Smooth muscle cell (in vitro differentiated cells): Measurements from ENCODE around the gene HOXC10. TPM values are rescaled to one million over a fixed set of nuclear protein-coding genes. Genes with fewer than 3 reads are reported as not detected.

ENCODE experiments used
- DNase-seq: peaks from one replicate; lab custom pipeline; 2025; ENCODE audit not compliant: unreplicated experiment; lab: John Stamatoyannopoulos, UW
- H2AFZ ChIP-seq: fragments of 200-600 bp; sonication (generic); 2 replicates; pipeline ENCODE4 v1.6.0; 2016; ENCODE audit warnings: antibody characterized with exemption, low read depth, mild to moderate bottlenecking
- H3F3A ChIP-seq: fragments of 200-600 bp; sonication (generic); 2 replicates; pipeline ENCODE4 v1.6.0; 2017; ENCODE audit warnings: antibody characterized with exemption, low read depth
- H3K27ac ChIP-seq: fragments of 200-600 bp; sonication (generic); 2 replicates; pipeline ENCODE4 v1.5.1; 2016; ENCODE audit warnings: low read depth, mild to moderate bottlenecking
- H3K27me3 ChIP-seq: fragments of 200-600 bp; sonication (generic); 2 replicates; pipeline ENCODE4 v1.6.1; 2016; ENCODE audit warnings: low read depth, mild to moderate bottlenecking
- H3K36me3 ChIP-seq: fragments of 200-600 bp; sonication (generic); 2 replicates; pipeline ENCODE4 v1.5.1; 2016; ENCODE audit warnings: low read depth
- H3K4me1 ChIP-seq: fragments of 200-600 bp; sonication (generic); 2 replicates; pipeline ENCODE4 v1.5.1; 2016; ENCODE audit warnings: low read depth
- H3K4me2 ChIP-seq: fragments of 200-600 bp; sonication (generic); 2 replicates; pipeline ENCODE4 v1.6.0; 2016; ENCODE audit warnings: mild to moderate bottlenecking
- H3K4me3 ChIP-seq: fragments of 200-600 bp; sonication (generic); 2 replicates; pipeline ENCODE4 v1.5.1; 2016; ENCODE audit warnings: mild to moderate bottlenecking
- H3K79me2 ChIP-seq: fragments of 200-600 bp; sonication (generic); 2 replicates; pipeline ENCODE4 v1.6.0; 2016; ENCODE audit warnings: low read depth, mild to moderate bottlenecking
- H3K9ac ChIP-seq: fragments of 200-600 bp; sonication (generic); 2 replicates; pipeline ENCODE4 v1.6.0; 2016; ENCODE audit warnings: low read depth
- H3K9me3 ChIP-seq: fragments of 200-600 bp; sonication (generic); replicated peaks from 2 replicates; pipeline ENCODE4 v1.5.1; 2016; ENCODE audit warnings: low read depth
- H4K20me1 ChIP-seq: fragments of 200-600 bp; sonication (generic); 2 replicates; pipeline ENCODE4 v1.6.0; 2016; ENCODE audit warnings: low read depth
- WGBS: methylation state at CpG from one replicate; pipeline ENCODE4 v1.1.7; 2016; ENCODE audit warnings: low lambda C conversion rate; 5-methylcytosine and 5-hydroxymethylcytosine counted together
- polyA plus RNA-seq: library from polyadenylated mRNA; unstranded; fragments of >200 nt; fragmentation: Nextera tagmentation; extraction: Ambion mirVana; gene quantifications from 2 replicates; pipeline ENCODE4 v1.2.1, GENCODE V29; 2016
- total RNA-seq: library from RNA; depleted of rRNA; stranded (reverse); fragments of >200 nt; gene quantifications from 2 replicates; pipeline ENCODE4 v1.2.3, GENCODE V29; 2014
- TF ChIP-seq, protein P1 (sequence below): fragments of 200-600 bp; sonication (generic); IDR thresholded peaks from 2 replicates; pipeline ENCODE4 v1.5.1; 2017; ENCODE audit warnings: borderline replicate concordance, mild to moderate bottlenecking, antibody characterized with exemption; ENCODE audit not compliant: insufficient read depth, poor library complexity, severe bottlenecking

The HOXC10 gene
- total and polyA plus RNA-seq, 2 experiments from 2014 or later, result 0.66 TPM; not detected in 1

DNA sequence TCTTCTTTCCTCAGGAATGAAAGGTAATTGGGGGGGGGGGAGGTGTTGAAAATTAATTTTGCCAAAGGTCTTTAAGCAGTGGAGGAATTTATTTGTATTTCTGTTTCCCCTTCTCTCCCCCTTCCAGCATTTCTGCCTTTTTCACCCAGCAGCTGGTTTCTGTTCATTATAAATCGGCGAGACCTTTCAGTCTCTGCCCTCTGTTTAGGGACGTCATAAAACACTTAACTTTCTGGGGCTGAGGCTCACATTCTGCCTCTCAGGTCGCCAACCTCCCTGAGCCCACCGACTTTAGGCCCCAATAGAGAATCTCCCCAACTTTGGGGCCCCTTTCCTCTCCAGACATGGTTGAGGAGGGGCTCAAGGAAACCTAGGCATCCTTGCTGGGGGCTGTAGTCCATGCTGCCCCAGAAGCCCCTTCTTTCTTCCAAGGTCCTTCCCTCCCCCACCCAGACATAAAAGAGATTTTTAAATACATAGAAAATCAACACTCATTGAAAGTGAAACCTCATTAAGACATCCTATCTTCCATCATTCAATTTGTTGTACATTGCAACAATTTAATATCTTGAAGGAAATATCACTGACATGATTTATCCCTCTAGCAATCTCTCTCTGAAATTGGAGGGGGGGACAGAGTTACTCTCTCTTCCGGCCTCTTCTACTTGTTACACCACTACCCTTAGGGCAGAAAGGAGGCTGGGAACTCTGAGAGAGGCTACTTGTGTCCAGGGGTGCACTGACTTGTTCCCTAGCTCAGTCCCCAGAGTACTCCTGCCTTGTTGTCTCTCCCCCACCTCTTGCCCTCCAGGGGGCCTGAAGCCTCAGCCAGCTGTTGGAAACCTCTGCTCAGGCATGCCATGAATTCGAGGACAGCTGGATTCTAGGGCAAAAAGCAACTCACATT is 40.8 kb downstream of the HOXC10 start:
- Histone ChIP-seq H3K79me2 (peaks cover 43% of the 10 kb centered on the region), H3K4me3 (no peak overlapping the region), H2AFZ (no peak overlapping the region), H3F3A (no peaks in the 10 kb centered on the region), H3K27ac (no peak overlapping the region), H4K20me1 (no peaks in the 10 kb centered on the region), H3K9me3 (no peaks in the 10 kb centered on the region), H3K4me2 (peak overlapping the region; percentile 33), H3K9ac (no peak overlapping the region), H3K27me3 (peaks cover 100% of the 10 kb centered on the region), H3K4me1 (peaks cover 11% of the 10 kb centered on the region), H3K36me3 (no peaks in the 10 kb centered on the region)
- TF ChIP-seq, protein P1, sequence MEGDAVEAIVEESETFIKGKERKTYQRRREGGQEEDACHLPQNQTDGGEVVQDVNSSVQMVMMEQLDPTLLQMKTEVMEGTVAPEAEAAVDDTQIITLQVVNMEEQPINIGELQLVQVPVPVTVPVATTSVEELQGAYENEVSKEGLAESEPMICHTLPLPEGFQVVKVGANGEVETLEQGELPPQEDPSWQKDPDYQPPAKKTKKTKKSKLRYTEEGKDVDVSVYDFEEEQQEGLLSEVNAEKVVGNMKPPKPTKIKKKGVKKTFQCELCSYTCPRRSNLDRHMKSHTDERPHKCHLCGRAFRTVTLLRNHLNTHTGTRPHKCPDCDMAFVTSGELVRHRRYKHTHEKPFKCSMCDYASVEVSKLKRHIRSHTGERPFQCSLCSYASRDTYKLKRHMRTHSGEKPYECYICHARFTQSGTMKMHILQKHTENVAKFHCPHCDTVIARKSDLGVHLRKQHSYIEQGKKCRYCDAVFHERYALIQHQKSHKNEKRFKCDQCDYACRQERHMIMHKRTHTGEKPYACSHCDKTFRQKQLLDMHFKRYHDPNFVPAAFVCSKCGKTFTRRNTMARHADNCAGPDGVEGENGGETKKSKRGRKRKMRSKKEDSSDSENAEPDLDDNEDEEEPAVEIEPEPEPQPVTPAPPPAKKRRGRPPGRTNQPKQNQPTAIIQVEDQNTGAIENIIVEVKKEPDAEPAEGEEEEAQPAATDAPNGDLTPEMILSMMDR, result no peak
- 22% methylated on average over 7 of the region's 7 CpGs for WGBS
- no peak for DNase-seq

DNA sequence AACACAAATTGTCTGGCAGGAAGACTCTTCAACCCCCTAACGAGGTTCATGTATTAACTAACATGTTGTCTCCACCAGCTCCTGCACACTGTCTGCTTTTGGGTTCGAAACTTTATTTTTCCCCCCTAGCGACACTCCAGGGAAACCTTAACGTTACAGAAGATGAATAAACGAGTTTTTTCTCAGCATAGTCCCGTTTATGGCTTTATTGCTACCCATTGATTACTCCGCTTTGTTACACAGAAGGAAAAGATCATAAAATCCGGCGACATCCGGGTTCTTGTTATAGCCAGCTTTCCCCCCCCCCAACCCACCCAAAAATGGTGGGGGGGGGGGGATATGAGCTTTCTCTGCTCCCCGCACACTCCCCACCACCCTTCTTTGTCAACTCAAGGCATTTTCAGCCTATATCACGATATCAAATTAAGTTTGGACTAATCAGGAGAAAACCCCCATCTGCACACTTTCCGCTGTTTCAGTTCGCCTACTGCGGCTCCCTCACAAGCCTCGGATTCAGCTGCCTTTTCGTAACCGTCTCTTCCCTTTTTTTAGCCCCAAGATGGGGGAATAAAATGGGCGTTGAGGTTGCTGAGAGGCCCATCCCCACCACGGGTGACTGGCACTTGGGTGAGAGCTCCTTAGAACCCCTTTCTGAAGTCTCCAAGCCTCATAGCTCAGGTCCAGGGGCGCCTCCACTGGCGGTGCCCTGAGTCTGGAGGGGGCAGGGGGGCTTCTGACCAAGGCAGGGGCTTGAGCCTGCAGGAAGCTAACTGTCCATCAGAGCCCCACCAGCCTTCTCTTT is 41.9 kb downstream of the HOXC10 start:
- H3K36me3 ChIP-seq, result no peaks in the 10 kb centered on the region
- peaks cover 14% of the 10 kb centered on the region for H3K4me1 ChIP-seq
- no peaks in the 10 kb centered on the region for H4K20me1 ChIP-seq
- no peak overlapping the region for H2AFZ ChIP-seq
- no peak overlapping the region for H3K9ac ChIP-seq
- peak overlapping the region; percentile 40 for H3K27ac ChIP-seq
- no peaks in the 10 kb centered on the region for H3K9me3 ChIP-seq
- no peak for DNase-seq
- peaks cover 99% of the 10 kb centered on the region for H3K27me3 ChIP-seq
- no peak overlapping the region for H3K4me3 ChIP-seq
- 31% methylated on average over 21 of the region's 22 CpGs for WGBS
- TF ChIP-seq, protein P1, result no peak
- H3K79me2 ChIP-seq, result peaks cover 36% of the 10 kb centered on the region
- H3K4me2 ChIP-seq, result peak overlapping the region; percentile 33
- H3F3A ChIP-seq, result no peaks in the 10 kb centered on the region

DNA sequence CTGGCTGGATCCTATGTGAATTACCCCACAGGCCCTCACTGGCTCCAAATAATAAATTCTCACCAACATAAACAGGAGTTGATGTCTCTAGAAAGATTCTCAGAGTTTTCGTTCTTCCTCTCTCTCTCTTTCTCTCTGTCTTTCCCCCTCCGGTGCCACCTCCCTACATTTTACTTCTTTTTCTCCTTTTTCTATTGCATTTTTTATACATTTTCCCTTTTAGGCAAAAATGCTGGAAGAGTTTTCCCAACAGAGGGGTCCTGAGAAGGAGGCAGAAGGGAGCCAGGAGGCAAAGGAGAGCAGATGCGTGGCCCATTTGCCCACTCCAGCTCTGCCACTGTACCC is 42.5 kb downstream of the HOXC10 start:
- no peaks in the 10 kb centered on the region for H3F3A ChIP-seq
- no peaks in the 10 kb centered on the region for H4K20me1 ChIP-seq
- DNase-seq, result no peak
- H3K4me1 ChIP-seq, result peaks cover 14% of the 10 kb centered on the region
- H3K79me2 ChIP-seq, result peaks cover 30% of the 10 kb centered on the region
- WGBS, result 64% methylated on average over 3 of the region's 3 CpGs
- H3K9me3 ChIP-seq, result no peaks in the 10 kb centered on the region
- peaks cover 99% of the 10 kb centered on the region for H3K27me3 ChIP-seq
- H3K27ac ChIP-seq, result no peak overlapping the region
- H3K36me3 ChIP-seq, result no peaks in the 10 kb centered on the region
- no peak overlapping the region for H2AFZ ChIP-seq
- peak overlapping the region; percentile 94 for H3K4me2 ChIP-seq
- no peak overlapping the region for H3K4me3 ChIP-seq
- H3K9ac ChIP-seq, result no peak overlapping the region
- TF ChIP-seq, protein P1, result no peak
